Testis (tissue), 3 donors: ENCODE data around the gene UMOD. TPM values are rescaled to one million over a fixed set of nuclear protein-coding genes. Genes with fewer than 3 reads are reported as not detected.
"Not testable (repeated sequence)": the region's sequence is repeated elsewhere in the genome, so short reads cannot be mapped to it uniquely, and the experiment has no call there.

Experiments used
- DNase-seq: peaks from one replicate; pipeline ENCODE4 v3.0.0-alpha.2; 2019
- H3K27ac ChIP-seq, 2 donors: fragments of 200-600 bp; sonication (generic); one replicate each; pipeline ENCODE4 v1.5.1; 2019
- H3K27me3 ChIP-seq: fragments of 200-600 bp; sonication (generic); one replicate; pipeline ENCODE4 v1.5.1; 2019
- H3K36me3 ChIP-seq: fragments of 200-600 bp; sonication (generic); one replicate; pipeline ENCODE4 v1.5.1; 2017; ENCODE audit warnings: low read depth; ENCODE audit errors: missing control alignments
- H3K4me1 ChIP-seq: fragments of 200-600 bp; sonication (generic); one replicate; pipeline ENCODE4 v1.5.1; 2019
- H3K4me3 ChIP-seq, 2 donors: fragments of 200-600 bp; sonication (generic); one replicate each; pipeline ENCODE4 v1.5.1; 2017 to 2019
- H3K9me3 ChIP-seq: fragments of 200-600 bp; sonication (generic); one replicate; pipeline ENCODE4 v1.5.1; 2017
- POLR2A ChIP-seq: fragments of 450-650 bp; IDR thresholded peaks from one replicate; pipeline ENCODE4 v1.6.1; 2017; ENCODE audit warnings: antibody characterized with exemption, mild to moderate bottlenecking, moderate library complexity
- WGBS, 2 donors: methylation state at CpG; one replicate each; pipeline ENCODE4 v1.1.5; 2018; 5-methylcytosine and 5-hydroxymethylcytosine counted together
- intact Hi-C: fragments of 100-400 bp; cut with DNase I; formaldehyde crosslinking; loops from one replicate; pipeline ENCODE4 v1.15.1; 2023; ENCODE audit warnings: low total_unique reads
- polyA plus RNA-seq: library from polyadenylated mRNA; stranded (reverse); fragments of 350-450 nt; fragmentation: Illumina TruSeq; extraction: RNeasy Lipid Tissue Mini Kit (QIAGEN cat#74804); gene quantifications from one replicate; pipeline ENCODE4 v1.2.3, GENCODE V29; 2014; ENCODE audit warnings: low read depth, low replicate concordance; ENCODE audit not compliant: insufficient read depth
- total RNA-seq, 2 donors: library from RNA; depleted of rRNA; stranded (reverse); fragments of >200 nt; gene quantifications; one replicate each; pipeline ENCODE4 v1.2.3, GENCODE V29; 2016
- TF ChIP-seq, protein P1 (sequence below), 3 experiments: fragments of 450-650 bp in 2 of 3; fragments of 200-600 bp in 1 of 3; sonication (generic) in 1 of 3; IDR thresholded peaks; one replicate each; pipeline ENCODE4 v1.5.1; 2016 to 2019; ENCODE audit warnings: antibody characterized with exemption in 3 of 3, mild to moderate bottlenecking in 2 of 3, moderate library complexity in 1 of 3

The UMOD gene
- total and polyA plus RNA-seq, 3 donors from 2014 or later = 0.43 to 3.8 (median 0.99) TPM

DNA sequence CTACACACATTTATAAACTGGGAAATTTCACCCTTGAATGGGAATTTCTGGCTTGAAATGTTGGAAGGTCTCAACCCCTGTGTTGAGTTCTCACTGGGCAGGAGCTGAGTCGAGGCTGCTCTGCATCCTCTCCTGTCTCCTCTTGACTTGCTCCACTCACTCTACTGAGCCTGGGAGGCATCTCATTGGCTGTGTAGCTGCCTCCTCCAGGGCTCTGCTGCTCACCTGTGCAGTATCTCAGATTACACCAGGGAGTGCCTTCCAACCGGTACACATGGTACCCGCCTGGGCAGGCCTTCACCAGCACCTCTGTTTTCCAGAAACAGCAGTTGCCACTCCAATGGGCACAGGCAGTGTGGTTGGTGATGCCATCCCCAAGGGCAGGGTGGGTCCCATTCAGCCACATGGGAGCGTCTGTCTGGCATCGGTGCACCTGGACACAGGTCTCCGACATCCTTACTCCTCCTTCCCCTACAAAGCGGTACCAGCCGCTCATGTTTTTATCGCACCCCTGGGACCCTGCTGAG, 28.9 kb downstream of the UMOD start:
- no peak overlapping the region for H3K27ac ChIP-seq
- WGBS, 2 donors = 65 to 80% methylated on average over 5 to 9 of the region's 9 CpGs
- H3K9me3 ChIP-seq = no peaks in the 10 kb centered on the region
- intact Hi-C loops = no loop called here
- TF ChIP-seq, protein P1, sequence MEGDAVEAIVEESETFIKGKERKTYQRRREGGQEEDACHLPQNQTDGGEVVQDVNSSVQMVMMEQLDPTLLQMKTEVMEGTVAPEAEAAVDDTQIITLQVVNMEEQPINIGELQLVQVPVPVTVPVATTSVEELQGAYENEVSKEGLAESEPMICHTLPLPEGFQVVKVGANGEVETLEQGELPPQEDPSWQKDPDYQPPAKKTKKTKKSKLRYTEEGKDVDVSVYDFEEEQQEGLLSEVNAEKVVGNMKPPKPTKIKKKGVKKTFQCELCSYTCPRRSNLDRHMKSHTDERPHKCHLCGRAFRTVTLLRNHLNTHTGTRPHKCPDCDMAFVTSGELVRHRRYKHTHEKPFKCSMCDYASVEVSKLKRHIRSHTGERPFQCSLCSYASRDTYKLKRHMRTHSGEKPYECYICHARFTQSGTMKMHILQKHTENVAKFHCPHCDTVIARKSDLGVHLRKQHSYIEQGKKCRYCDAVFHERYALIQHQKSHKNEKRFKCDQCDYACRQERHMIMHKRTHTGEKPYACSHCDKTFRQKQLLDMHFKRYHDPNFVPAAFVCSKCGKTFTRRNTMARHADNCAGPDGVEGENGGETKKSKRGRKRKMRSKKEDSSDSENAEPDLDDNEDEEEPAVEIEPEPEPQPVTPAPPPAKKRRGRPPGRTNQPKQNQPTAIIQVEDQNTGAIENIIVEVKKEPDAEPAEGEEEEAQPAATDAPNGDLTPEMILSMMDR (IDR thresholded peaks at IDR 0.05) = no peak
- no peak for TF ChIP-seq POLR2A
- no peak overlapping the region for H3K4me3 ChIP-seq
- H3K36me3 ChIP-seq = no peaks in the 10 kb centered on the region
- H3K27me3 ChIP-seq = no peaks in the 10 kb centered on the region
- H3K4me1 ChIP-seq = no peaks in the 10 kb centered on the region
- DNase-seq = no peak

DNA sequence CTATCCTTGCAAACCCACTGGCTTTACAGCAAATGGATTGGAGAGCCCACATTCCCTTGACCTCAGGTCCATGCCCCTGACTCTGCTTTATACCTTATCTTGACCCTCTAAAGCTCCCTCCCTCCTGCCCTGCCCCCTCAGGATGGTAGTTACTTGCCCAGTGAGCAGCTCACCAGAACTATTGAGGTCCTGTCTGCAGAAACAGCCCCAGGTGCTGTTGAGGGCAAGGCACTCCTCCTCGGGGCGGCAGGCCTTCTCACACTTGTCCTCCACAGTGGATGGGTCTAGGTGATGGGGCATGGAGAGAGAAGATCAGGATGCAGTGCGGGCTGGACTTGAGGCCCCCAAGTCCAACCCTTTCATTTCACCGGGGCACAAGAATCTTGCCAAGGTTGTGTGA, 29.8 kb downstream of the UMOD start:
- 80 to 97% methylated on average over 4 of the region's 4 CpGs for WGBS, 2 donors
- Histone ChIP-seq H3K27ac (no peak overlapping the region), H3K36me3 (no peaks in the 10 kb centered on the region), H3K27me3 (no peaks in the 10 kb centered on the region), H3K9me3 (no peaks in the 10 kb centered on the region), H3K4me3 (no peak overlapping the region), H3K4me1 (no peaks in the 10 kb centered on the region)
- intact Hi-C loops = no loop called here
- DNase-seq = no peak
- TF ChIP-seq, protein P1 (IDR thresholded peaks at IDR 0.05) = no peak
- TF ChIP-seq POLR2A = no peak

DNA sequence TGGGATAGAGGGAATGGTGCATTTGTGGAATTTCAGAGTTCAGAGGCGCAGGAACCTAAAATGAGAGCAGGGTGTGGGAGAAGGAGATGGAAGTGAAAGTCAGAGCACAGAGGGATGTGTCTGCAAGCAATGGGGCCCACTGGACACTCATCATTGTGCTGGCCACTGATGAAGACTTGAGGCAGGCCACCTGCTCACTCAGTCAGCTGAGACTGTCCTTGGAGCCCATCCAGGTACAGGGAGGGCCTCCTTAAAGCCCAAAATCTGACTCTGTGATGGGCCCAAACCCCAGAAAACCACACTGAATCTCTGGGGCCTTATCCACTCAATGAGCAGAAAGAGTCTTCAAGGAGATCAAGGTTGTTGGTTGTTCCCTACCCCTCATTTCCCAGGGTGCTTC, 30.8 kb downstream of the UMOD start:
- TF ChIP-seq POLR2A = no peak
- TF ChIP-seq, protein P1 (IDR thresholded peaks at IDR 0.05) = no peak
- no peaks in the 10 kb centered on the region for H3K4me1 ChIP-seq
- H3K27ac ChIP-seq = no peak overlapping the region
- DNase-seq = no peak
- intact Hi-C loops = no loop called here
- 83 to 86% methylated on average over 1 of the region's 1 CpG for WGBS, 2 donors
- no peaks in the 10 kb centered on the region for H3K36me3 ChIP-seq
- H3K4me3 ChIP-seq = no peak overlapping the region
- H3K27me3 ChIP-seq = no peaks in the 10 kb centered on the region
- H3K9me3 ChIP-seq = no peaks in the 10 kb centered on the region

DNA sequence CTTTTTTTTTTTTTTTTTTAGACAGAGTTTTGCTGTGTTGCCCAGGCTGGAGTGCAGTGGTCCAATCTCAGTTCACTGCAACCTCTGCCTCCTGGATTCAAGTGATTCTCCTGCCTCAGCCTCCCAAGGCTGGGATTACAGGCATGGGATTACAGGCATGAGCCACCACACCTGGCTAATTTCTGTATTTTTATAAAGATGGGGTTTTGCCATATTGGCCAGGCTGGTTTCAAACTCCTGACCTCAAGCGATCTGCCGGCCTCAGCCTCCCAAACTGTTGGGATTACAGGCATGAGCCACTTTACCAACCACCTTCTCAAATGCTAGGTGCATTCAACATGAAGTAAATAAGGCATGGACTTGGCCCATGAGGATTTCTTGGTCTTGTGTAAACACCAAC, 31.5 kb downstream of the UMOD start:
- intact Hi-C loops, H3K27ac ChIP-seq, H3K4me1 ChIP-seq, H3K27me3 ChIP-seq, DNase-seq, H3K9me3 ChIP-seq, H3K4me3 ChIP-seq, H3K36me3 ChIP-seq: not testable (repeated sequence)
- 80 to 91% methylated on average over 2 of the region's 2 CpGs for WGBS, 2 donors

DNA sequence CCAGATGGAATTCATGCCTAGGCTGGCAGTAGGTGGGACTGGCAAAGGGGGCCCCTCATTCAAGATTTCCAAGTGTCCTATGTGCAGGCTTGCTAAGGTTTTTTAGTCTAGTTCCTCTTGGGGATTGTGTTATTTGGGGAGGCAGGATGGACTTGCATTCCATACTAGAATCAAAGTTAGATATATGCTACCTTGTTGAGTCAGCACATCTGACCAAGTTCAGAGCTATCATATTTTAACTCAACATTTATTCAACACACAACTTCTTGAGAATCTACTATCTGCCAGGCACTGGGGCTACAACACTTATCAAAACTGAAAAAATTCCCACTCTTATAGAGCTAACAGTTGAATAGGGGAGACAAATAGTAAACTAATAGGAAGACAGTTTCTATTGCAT, 31.9 kb downstream of the UMOD start:
- no peaks in the 10 kb centered on the region for H3K27me3 ChIP-seq
- intact Hi-C loops = no loop called here
- no peaks in the 10 kb centered on the region for H3K4me1 ChIP-seq
- TF ChIP-seq POLR2A = no peak
- TF ChIP-seq, protein P1 (IDR thresholded peaks at IDR 0.05) = no peak
- no peak overlapping the region for H3K4me3 ChIP-seq
- no peaks in the 10 kb centered on the region for H3K9me3 ChIP-seq
- no peak overlapping the region for H3K27ac ChIP-seq
- no peaks in the 10 kb centered on the region for H3K36me3 ChIP-seq
- no peak for DNase-seq
